H1 (cell line): ENCODE measurements around the gene CCNI. TPM values are rescaled to one million over a fixed set of nuclear protein-coding genes. Genes with fewer than 3 reads are reported as not detected.

ENCODE experiments used
- CREB1 ChIP-seq: IDR thresholded peaks from 2 replicates; pipeline ENCODE4 v1.6.1; 2012; ENCODE audit warnings: inconsistent platforms
- EZH2 ChIP-seq: fragments of 200-600 bp; sonication (generic); IDR thresholded peaks from 2 replicates; pipeline ENCODE4 v1.7.1; 2012; ENCODE audit warnings: low read depth, mild to moderate bottlenecking, moderate library complexity, low read length, inconsistent platforms; ENCODE audit not compliant: severe bottlenecking
- SP1 ChIP-seq: IDR thresholded peaks from 2 replicates; pipeline ENCODE4 v1.6.1; 2011; ENCODE audit warnings: low read depth, low read length
- SUZ12 ChIP-seq: fragments of 200-600 bp; sonication (generic); IDR thresholded peaks from 2 replicates; pipeline ENCODE4 v1.6.1; 2012; ENCODE audit warnings: mild to moderate bottlenecking, inconsistent platforms, low read length, moderate library complexity, mixed read lengths
- polyA plus RNA-seq, 7 experiments: library from polyadenylated mRNA; depleted of rRNA in 3 of 7; stranded (reverse) in 5 of 7; unstranded in 2 of 7; fragments of >200 nt in 5 of 7; fragments of 200-250 nt in 2 of 7; gene quantifications; 1 replicate in 5 of 7; 2 replicates in 1 of 7; 4 replicates in 1 of 7; pipeline versions ENCODE4 v1.2.1 to v1.2.3, GENCODE V29; 2011 to 2013; ENCODE audit warnings: missing spikeins in 2 of 7, mixed read lengths in 2 of 7
- total RNA-seq: library from RNA; stranded (reverse); fragmentation: NEBNext Ultra II Directional; extraction: Animal tissue kit (Norgen Biotek cat#: 25700); gene quantifications from 2 replicates; pipeline ENCODE4 v1.2.1, GENCODE V29; 2021
- TF ChIP-seq, protein P1 (sequence below): IDR thresholded peaks from 2 replicates; pipeline ENCODE4 v1.6.1; 2012; ENCODE audit warnings: inconsistent platforms

The CCNI gene
- total and polyA plus RNA-seq, 2 of the 8 experiments (the other 6 are each of a cell fraction or from before 2014, with no cell fraction given) = 97.8 to 234 TPM

DNA sequence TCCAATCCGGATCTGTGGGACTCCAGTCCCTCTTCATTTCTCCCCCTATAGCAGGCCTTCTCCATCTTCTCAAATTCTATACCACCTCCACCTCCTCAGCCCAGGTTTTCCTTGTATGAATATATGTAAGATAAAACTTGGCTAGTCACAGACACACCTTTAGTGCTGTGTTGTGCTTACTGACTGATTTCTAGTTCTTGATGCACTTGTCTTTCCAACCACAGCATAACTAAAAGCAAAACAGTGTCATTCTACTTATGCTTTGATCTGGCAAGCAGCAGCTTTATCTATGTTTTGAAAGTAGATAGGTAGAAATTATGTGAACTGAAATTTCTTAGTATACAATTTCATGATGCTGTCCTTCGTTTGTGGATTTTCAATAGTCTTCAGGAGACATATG is 47.5 kb downstream of the CCNI start (continued):
- no peak for TF ChIP-seq SP1
- TF ChIP-seq SUZ12 = no peak
- no peak for TF ChIP-seq EZH2
- no peak for TF ChIP-seq CREB1
- TF ChIP-seq, protein P1, sequence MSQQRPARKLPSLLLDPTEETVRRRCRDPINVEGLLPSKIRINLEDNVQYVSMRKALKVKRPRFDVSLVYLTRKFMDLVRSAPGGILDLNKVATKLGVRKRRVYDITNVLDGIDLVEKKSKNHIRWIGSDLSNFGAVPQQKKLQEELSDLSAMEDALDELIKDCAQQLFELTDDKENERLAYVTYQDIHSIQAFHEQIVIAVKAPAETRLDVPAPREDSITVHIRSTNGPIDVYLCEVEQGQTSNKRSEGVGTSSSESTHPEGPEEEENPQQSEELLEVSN = no peak
- TF ChIP-seq, all 59 proteins: peak for 0
